Psoas muscle (tissue), 8 donors: Measurements from ENCODE around the gene CEP85. TPM values are rescaled to one million over a fixed set of nuclear protein-coding genes. Genes with fewer than 3 reads are reported as not detected.

Experiments used
- ATAC-seq, 4 donors: fragments of 200-7000 bp; cut with Tn5 transposase; one replicate each; pipeline ENCODE4 v1.9.1; 2020; ENCODE audit warnings: moderate library complexity in 3 of 4, mild to moderate bottlenecking in 2 of 4
- DNase-seq, 2 donors: peaks; one replicate each; pipeline ENCODE4 v3.0.0-alpha.2; 2020
- H3K27ac ChIP-seq: fragments of 200-600 bp; one replicate; pipeline ENCODE4 v1.8.0; 2022
- H3K27me3 ChIP-seq, 3 donors: fragments of 200-600 bp in 1 of 3; one replicate each; pipeline versions ENCODE4 v1.6.1 to v1.8.0; 2013 to 2022; ENCODE audit warnings: low read length in 2 of 3, mild to moderate bottlenecking in 2 of 3, moderate library complexity in 1 of 3; ENCODE audit not compliant: insufficient read depth in 3 of 3
- H3K36me3 ChIP-seq, 2 donors: fragments of 200-600 bp in 1 of 2; one replicate each; pipeline versions ENCODE4 v1.6.1 to v1.8.0; 2013 to 2022; ENCODE audit warnings: low read depth in 1 of 2, mild to moderate bottlenecking in 1 of 2, moderate library complexity in 1 of 2; ENCODE audit not compliant: insufficient read depth in 1 of 2
- H3K4me1 ChIP-seq: fragments of 200-600 bp; one replicate; pipeline ENCODE4 v1.8.0; 2022
- H3K4me3 ChIP-seq: fragments of 200-600 bp; one replicate; pipeline ENCODE4 v1.8.0; 2022; ENCODE audit warnings: mild to moderate bottlenecking
- H3K9me3 ChIP-seq: fragments of 200-600 bp; one replicate; pipeline ENCODE4 v1.8.0; 2022
- CTCF ChIP-seq: fragments of 200-600 bp; IDR thresholded peaks from one replicate; pipeline ENCODE4 v1.8.0; 2022; ENCODE audit warnings: antibody characterized with exemption
- WGBS, 3 donors: extraction: QIAGEN DNeasy Blood & Tissue Kit; methylation state at CpG; one replicate each; pipeline versions ENCODE4 v1.1.6 to v1.1.7; 2013; 5-methylcytosine and 5-hydroxymethylcytosine counted together
- intact Hi-C, 2 donors: fragments of 100-400 bp; cut with DNase I; formaldehyde crosslinking; loops; one replicate each; pipeline versions ENCODE4 v1.11.0 to v1.14.2; 2022
- polyA plus RNA-seq, 3 donors: library from polyadenylated mRNA; stranded (reverse); fragments of 200-250 nt; gene quantifications; one replicate each; pipeline ENCODE4 v1.2.3, GENCODE V29; 2013
- total RNA-seq, 4 donors: library from RNA; stranded (reverse); fragmentation: NEBNext Ultra II Directional in 2 of 4; extraction: Animal tissue kit (Norgen Biotek cat#: 25700) in 2 of 4; gene quantifications; one replicate each; pipeline versions ENCODE4 v1.2.1 to v1.2.4, GENCODE V29; 2021 to 2023
- donor health status: healthy with polysubstance abuse.
- donor health status: DM: no; HTN: no; CAD: no; lungs with moderate emphysema.
- donor health status: Bipolar disorder and iron deficiency.
- donor health status: healthy.
- donor health status: DM: yes; HTN: yes; CAD: no.
- donor health status: DM: no; HTN: no; CAD: no.
- donor health status: DM: no; HTN: no; CAD: no.
- donor health status: DM: yes; HTN: yes; CAD: no.

CEP85 gene
- total and polyA plus RNA-seq, 7 donors = 14.8 to 52.5 (median 24.2) TPM

GRCh38 chr1:26259578-26259977, 25.6 kb downstream of the CEP85 start:
- Histone ChIP-seq H3K9me3 (no peaks in the 10 kb centered on the region), H3K36me3 (peaks cover 10 to 81% of the 10 kb centered on the region in 2 donors), H3K4me1 (peaks cover 27% of the 10 kb centered on the region), H3K4me3 (no peak overlapping the region), H3K27me3 (no peaks in the 10 kb centered on the region), H3K27ac (peak overlapping the region; percentile 74)
- TF ChIP-seq CTCF = no peak
- no peak for ATAC-seq
- WGBS, 3 donors = 71 to 89% (median 80%) methylated on average over 5 of the region's 5 CpGs
- no peak for DNase-seq
- intact Hi-C loops = loop anchor here in 1 of 2 donors (2.0 kb wide), 1 partner anchor 59 kb away; no protein-coding TSS in a partner anchor

GRCh38 chr1:26263212-26263611, 29.2 kb downstream of the CEP85 start:
- H3K4me3 ChIP-seq = no peak overlapping the region
- no peak overlapping the region for H3K27ac ChIP-seq
- ATAC-seq = no peak
- no peak for TF ChIP-seq CTCF
- peaks cover 2% of the 10 kb centered on the region for H3K4me1 ChIP-seq
- no peaks in the 10 kb centered on the region for H3K9me3 ChIP-seq
- H3K36me3 ChIP-seq = peaks cover 12 to 90% of the 10 kb centered on the region in 2 donors
- no peaks in the 10 kb centered on the region for H3K27me3 ChIP-seq
- intact Hi-C loops = no loop called here
- WGBS, 3 donors = 83 to 89% (median 85%) methylated on average over 5 of the region's 5 CpGs
- DNase-seq = no peak

GRCh38 chr1:26265405-26265804, 31.4 kb downstream of the CEP85 start:
- no peak for TF ChIP-seq CTCF
- no peak overlapping the region for H3K27ac ChIP-seq
- intact Hi-C loops = no loop called here

GRCh38 chr1:26268290-26269197, 34.5 kb downstream of the CEP85 start:
- no peak for TF ChIP-seq CTCF
- intact Hi-C loops = no loop called here
- peaks cover 10 to 87% of the 10 kb centered on the region in 2 donors for H3K36me3 ChIP-seq

More at GRCh38 chr1:26265405-26265804, 31.4 kb downstream of the CEP85 start:
- Histone ChIP-seq H3K4me3 (no peak overlapping the region), H3K27me3 (no peaks in the 10 kb centered on the region), H3K4me1 (peaks cover 5% of the 10 kb centered on the region), H3K9me3 (no peaks in the 10 kb centered on the region), H3K36me3 (peaks cover 10 to 89% of the 10 kb centered on the region in 2 donors)
- DNase-seq = no peak
- 92 to 99% (median 94%) methylated on average over 1 of the region's 1 CpG for WGBS, 3 donors
- ATAC-seq = no peak

More at GRCh38 chr1:26268290-26269197, 34.5 kb downstream of the CEP85 start:
- Histone ChIP-seq H3K9me3 (no peaks in the 10 kb centered on the region), H3K27ac (no peak overlapping the region), H3K4me3 (no peak overlapping the region), H3K4me1 (peaks cover 10% of the 10 kb centered on the region), H3K27me3 (no peaks in the 10 kb centered on the region)
- WGBS, 3 donors = 92 to 96% (median 94%) methylated on average over 9 of the region's 9 CpGs
- DNase-seq (no peak), ATAC-seq (no peak)
